Karpas-422 (cell line): ENCODE measurements around the gene SLC15A4. TPM values are rescaled to one million over a fixed set of nuclear protein-coding genes. Genes with fewer than 3 reads are reported as not detected.

Experiments
- DNase-seq: peaks from one replicate; pipeline ENCODE4 v3.0.0-alpha.2; 2015
- H2AFZ ChIP-seq: fragments of 200-600 bp; sonication (generic); 2 replicates; pipeline ENCODE4 v1.6.1; 2014; ENCODE audit warnings: antibody characterized with exemption, low read length, mixed read lengths
- H3K27ac ChIP-seq: fragments of 200-600 bp; sonication (generic); 2 replicates; pipeline ENCODE4 v1.5.1; 2014; ENCODE audit warnings: mild to moderate bottlenecking, low read length, moderate library complexity
- H3K27me3 ChIP-seq: fragments of 200-600 bp; sonication (generic); 2 replicates; pipeline ENCODE4 v1.6.1; 2014; ENCODE audit warnings: low read length, mixed read lengths
- H3K36me3 ChIP-seq: fragments of 200-600 bp; sonication (generic); 2 replicates; pipeline ENCODE4 v1.6.1; 2014; ENCODE audit warnings: low read length, mixed read lengths; ENCODE audit not compliant: insufficient read depth
- H3K4me1 ChIP-seq: fragments of 200-600 bp; sonication (generic); 2 replicates; pipeline ENCODE4 v1.6.1; 2014; ENCODE audit warnings: mild to moderate bottlenecking, low read length, mixed read lengths
- H3K4me2 ChIP-seq: fragments of 200-600 bp; sonication (generic); 2 replicates; pipeline ENCODE4 v1.6.1; 2014; ENCODE audit warnings: low read length, low read depth, mild to moderate bottlenecking; ENCODE audit not compliant: poor library complexity, severe bottlenecking
- H3K4me3 ChIP-seq: fragments of 200-600 bp; sonication (generic); 2 replicates; pipeline ENCODE4 v1.5.1; 2014; ENCODE audit warnings: mild to moderate bottlenecking, antibody characterized with exemption, low read length, mixed read lengths
- H3K79me2 ChIP-seq: fragments of 200-600 bp; sonication (generic); 2 replicates; pipeline ENCODE4 v1.6.1; 2014; ENCODE audit warnings: mild to moderate bottlenecking, low read length, mixed read lengths
- H3K9ac ChIP-seq: fragments of 200-600 bp; sonication (generic); 2 replicates; pipeline ENCODE4 v1.6.0; 2014; ENCODE audit warnings: low read length
- H3K9me2 ChIP-seq: fragments of 200-600 bp; sonication (generic), shearing (Covaris generic); replicated peaks from 2 replicates; pipeline ENCODE4 v1.6.0; 2014; ENCODE audit warnings: mild to moderate bottlenecking, low read length, moderate library complexity; ENCODE audit not compliant: insufficient read depth
- H3K9me3 ChIP-seq: fragments of 300-700, 200-600 bp; sonication (generic); 2 replicates; pipeline ENCODE4 v1.6.1; 2014; ENCODE audit warnings: low read length, mixed read lengths
- H4K20me1 ChIP-seq: fragments of 200-600 bp; sonication (generic); 2 replicates; pipeline ENCODE4 v1.6.1; 2014; ENCODE audit warnings: mild to moderate bottlenecking, antibody characterized with exemption, low read length, low read depth; ENCODE audit not compliant: insufficient read depth
- total RNA-seq: library from RNA; depleted of rRNA; stranded (reverse); fragments of >200 nt; shearing (Covaris generic); gene quantifications from 2 replicates; pipeline ENCODE4 v1.2.3, GENCODE V29; 2014; ENCODE audit warnings: low replicate concordance

SLC15A4 gene
- total RNA-seq, 1 experiment from 2014 or later, result 32.1 TPM

- Histone ChIP-seq H3K9me3 (no peaks in the 10 kb centered on the region), H3K9me2 (no peaks in the 10 kb centered on the region), H3K4me3 (no peak overlapping the region), H3K79me2 (no peaks in the 10 kb centered on the region), H3K4me1 (peaks cover 32% of the 10 kb centered on the region), H3K27me3 (no peaks in the 10 kb centered on the region), H4K20me1 (peaks cover 8% of the 10 kb centered on the region; the same call in 1 of the 2 replicates), H2AFZ (no peak overlapping the region), H3K36me3 (peaks cover 19% of the 10 kb centered on the region), H3K9ac (no peak overlapping the region), H3K4me2 (no peak overlapping the region), H3K27ac (no peak overlapping the region)
- DNase-seq, result no peak
These were observed 32.1 kb downstream of the SLC15A4 start for GRCh38 chr12:128791395-128792322.

GRCh38 chr12:128790653-128791373 lies 32.9 kb downstream of the SLC15A4 start:
- Histone ChIP-seq H3K9me2 (no peaks in the 10 kb centered on the region), H3K4me1 (peaks cover 23% of the 10 kb centered on the region), H3K79me2 (no peaks in the 10 kb centered on the region), H3K4me2 (no peak overlapping the region), H3K36me3 (peaks cover 19% of the 10 kb centered on the region), H3K27ac (no peak overlapping the region), H3K27me3 (no peaks in the 10 kb centered on the region), H3K9ac (no peak overlapping the region), H4K20me1 (peaks cover 8% of the 10 kb centered on the region; the same call in 1 of the 2 replicates), H3K9me3 (no peaks in the 10 kb centered on the region), H2AFZ (no peak overlapping the region), H3K4me3 (no peak overlapping the region)
- DNase-seq, result no peak

GRCh38 chr12:128790221-128790620 lies 33.5 kb downstream of the SLC15A4 start:
- H3K4me2 ChIP-seq, result no peak overlapping the region
- no peak overlapping the region for H3K27ac ChIP-seq
- H3K9me2 ChIP-seq, result no peaks in the 10 kb centered on the region
- H4K20me1 ChIP-seq, result peaks cover 8% of the 10 kb centered on the region; the same call in 1 of the 2 replicates
- H2AFZ ChIP-seq, result no peak overlapping the region
- peaks cover 19% of the 10 kb centered on the region for H3K36me3 ChIP-seq
- no peak for DNase-seq
- H3K79me2 ChIP-seq, result no peaks in the 10 kb centered on the region
- H3K27me3 ChIP-seq, result no peaks in the 10 kb centered on the region
- no peaks in the 10 kb centered on the region for H3K9me3 ChIP-seq
- peaks cover 17% of the 10 kb centered on the region for H3K4me1 ChIP-seq
- no peak overlapping the region for H3K4me3 ChIP-seq
- H3K9ac ChIP-seq, result no peak overlapping the region

GRCh38 chr12:128789356-128789929 lies 34.3 kb downstream of the SLC15A4 start:
- Histone ChIP-seq H3K27me3 (no peaks in the 10 kb centered on the region), H3K9ac (no peak overlapping the region), H3K27ac (no peak overlapping the region), H3K79me2 (no peaks in the 10 kb centered on the region), H2AFZ (no peak overlapping the region), H3K9me3 (no peaks in the 10 kb centered on the region), H3K4me1 (peaks cover 13% of the 10 kb centered on the region), H3K9me2 (no peaks in the 10 kb centered on the region), H4K20me1 (peaks cover 3% of the 10 kb centered on the region; the same call in 1 of the 2 replicates), H3K36me3 (peaks cover 13% of the 10 kb centered on the region), H3K4me2 (no peak overlapping the region), H3K4me3 (no peak overlapping the region)
- DNase-seq, result peak; percentile 45

- H2AFZ ChIP-seq, result no peak overlapping the region
- no peak overlapping the region for H3K4me3 ChIP-seq
- H3K27ac ChIP-seq, result no peak overlapping the region
- no peak overlapping the region for H3K9ac ChIP-seq
- H3K79me2 ChIP-seq, result no peaks in the 10 kb centered on the region
- H3K4me2 ChIP-seq, result no peak overlapping the region
- no peaks in the 10 kb centered on the region for H3K9me2 ChIP-seq
- H3K9me3 ChIP-seq, result no peaks in the 10 kb centered on the region
- no peaks in the 10 kb centered on the region for H3K27me3 ChIP-seq
- peaks cover 2% of the 10 kb centered on the region; the same call in 1 of the 2 replicates for H3K36me3 ChIP-seq
- no peak for DNase-seq
- peaks cover 3% of the 10 kb centered on the region; the same call in 1 of the 2 replicates for H4K20me1 ChIP-seq
- H3K4me1 ChIP-seq, result peaks cover 13% of the 10 kb centered on the region
These were observed 35.9 kb downstream of the SLC15A4 start for GRCh38 chr12:128787827-128788226.

- H3K4me2 ChIP-seq, result no peak overlapping the region
- no peak overlapping the region for H2AFZ ChIP-seq
- H3K4me1 ChIP-seq, result peaks cover 13% of the 10 kb centered on the region
These were observed 36.9 kb downstream of the SLC15A4 start for GRCh38 chr12:128786741-128787391.

GRCh38 chr12:128784030-128784760 lies 39.6 kb downstream of the SLC15A4 start:
- Histone ChIP-seq H3K36me3 (no peaks in the 10 kb centered on the region), H3K27me3 (no peaks in the 10 kb centered on the region), H3K9me2 (no peaks in the 10 kb centered on the region), H2AFZ (no peak overlapping the region), H4K20me1 (no peaks in the 10 kb centered on the region), H3K4me3 (no peak overlapping the region), H3K4me1 (no peaks in the 10 kb centered on the region), H3K79me2 (no peaks in the 10 kb centered on the region), H3K9ac (no peak overlapping the region), H3K9me3 (no peaks in the 10 kb centered on the region), H3K27ac (no peak overlapping the region), H3K4me2 (no peak overlapping the region)
- no peak for DNase-seq

More at GRCh38 chr12:128786741-128787391, 36.9 kb downstream of the SLC15A4 start:
- H4K20me1 ChIP-seq, result peaks cover 3% of the 10 kb centered on the region; the same call in 1 of the 2 replicates
- H3K36me3 ChIP-seq, result no peaks in the 10 kb centered on the region; the same call in 1 of the 2 replicates
- no peak for DNase-seq
- H3K4me3 ChIP-seq, result no peak overlapping the region
- no peaks in the 10 kb centered on the region for H3K9me2 ChIP-seq
- H3K27ac ChIP-seq, result no peak overlapping the region
- no peaks in the 10 kb centered on the region for H3K79me2 ChIP-seq
- H3K9me3 ChIP-seq, result no peaks in the 10 kb centered on the region
- H3K27me3 ChIP-seq, result no peaks in the 10 kb centered on the region
- no peak overlapping the region for H3K9ac ChIP-seq
